HG03108 (cell line): Measurements from ENCODE around the gene ACP2.
A peak's percentile ranks its signal among the peaks of the same experiment; 100 is the strongest.

Experiments
- ATAC-seq: cut with Tn5 transposase; IDR thresholded peaks from one replicate; pipeline ENCODE4 v1.9.1; 2021; ENCODE audit warnings: moderate library complexity; ENCODE audit not compliant: unreplicated experiment

ACP2 gene

GRCh38 chr11:47269002-47269828 lies 20.6 kb upstream of the ACP2 start:
- peak; percentile 39 for ATAC-seq

GRCh38 chr11:47268448-47269001 lies 19.9 kb upstream of the ACP2 start:
- ATAC-seq, result no peak

DNA sequence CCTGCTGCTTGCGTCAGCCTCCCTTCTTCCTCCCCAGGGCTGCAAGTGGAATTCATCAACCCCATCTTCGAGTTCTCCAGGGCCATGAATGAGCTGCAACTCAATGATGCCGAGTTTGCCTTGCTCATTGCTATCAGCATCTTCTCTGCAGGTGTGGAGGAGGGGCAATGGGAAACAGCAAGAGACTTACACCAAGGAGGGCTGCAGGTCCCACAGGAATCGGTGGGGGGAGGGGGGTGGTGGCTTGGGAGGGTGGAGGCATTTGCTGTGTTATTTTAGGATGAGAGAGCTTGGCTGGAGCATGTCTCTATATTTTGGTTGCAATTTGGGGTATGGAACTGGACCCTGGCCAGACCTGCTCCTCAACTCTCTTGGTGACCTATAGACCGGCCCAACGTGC lies 19.3 kb upstream of the ACP2 start:
- no peak for ATAC-seq

- ATAC-seq, result no peak
Observed at GRCh38 chr11:47264521-47264920, 15.9 kb upstream of the ACP2 start.

DNA sequence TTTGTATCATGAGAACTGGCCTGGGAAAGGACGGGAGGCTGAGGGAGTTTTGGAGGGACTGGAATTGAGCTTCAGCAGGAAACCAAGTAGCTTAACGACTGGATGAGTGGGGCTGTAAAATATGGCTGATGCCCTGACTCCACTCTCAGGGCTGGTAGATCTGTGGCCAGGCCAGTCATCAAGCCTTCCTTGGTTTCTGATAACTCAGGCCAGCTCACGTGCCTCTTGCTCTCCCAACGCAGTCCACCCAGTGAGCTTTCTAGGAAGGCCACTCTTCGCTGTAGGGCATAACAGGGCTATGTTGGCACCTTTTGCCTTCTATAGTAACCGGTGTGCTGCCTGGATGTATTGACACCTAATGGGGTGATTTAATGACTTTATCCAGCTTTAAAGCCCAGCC lies 15.5 kb upstream of the ACP2 start:
- no peak for ATAC-seq

- ATAC-seq, result no peak
Observed at GRCh38 chr11:47261291-47261800, 12.7 kb upstream of the ACP2 start.

DNA sequence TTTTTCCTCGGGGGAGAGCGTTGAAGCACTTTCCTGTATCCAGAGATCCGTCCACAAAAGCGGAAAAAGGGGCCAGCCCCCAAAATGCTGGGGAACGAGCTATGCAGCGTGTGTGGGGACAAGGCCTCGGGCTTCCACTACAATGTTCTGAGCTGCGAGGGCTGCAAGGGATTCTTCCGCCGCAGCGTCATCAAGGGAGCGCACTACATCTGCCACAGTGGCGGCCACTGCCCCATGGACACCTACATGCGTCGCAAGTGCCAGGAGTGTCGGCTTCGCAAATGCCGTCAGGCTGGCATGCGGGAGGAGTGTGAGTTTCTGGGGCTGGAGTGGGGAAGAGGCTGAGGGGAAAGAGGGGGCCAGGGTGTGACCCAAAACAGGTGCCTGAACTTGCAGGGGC lies 11.8 kb upstream of the ACP2 start:
- ATAC-seq, result no peak

- ATAC-seq, result no peak
Observed at GRCh38 chr11:47259232-47259977, 10.8 kb upstream of the ACP2 start.

DNA sequence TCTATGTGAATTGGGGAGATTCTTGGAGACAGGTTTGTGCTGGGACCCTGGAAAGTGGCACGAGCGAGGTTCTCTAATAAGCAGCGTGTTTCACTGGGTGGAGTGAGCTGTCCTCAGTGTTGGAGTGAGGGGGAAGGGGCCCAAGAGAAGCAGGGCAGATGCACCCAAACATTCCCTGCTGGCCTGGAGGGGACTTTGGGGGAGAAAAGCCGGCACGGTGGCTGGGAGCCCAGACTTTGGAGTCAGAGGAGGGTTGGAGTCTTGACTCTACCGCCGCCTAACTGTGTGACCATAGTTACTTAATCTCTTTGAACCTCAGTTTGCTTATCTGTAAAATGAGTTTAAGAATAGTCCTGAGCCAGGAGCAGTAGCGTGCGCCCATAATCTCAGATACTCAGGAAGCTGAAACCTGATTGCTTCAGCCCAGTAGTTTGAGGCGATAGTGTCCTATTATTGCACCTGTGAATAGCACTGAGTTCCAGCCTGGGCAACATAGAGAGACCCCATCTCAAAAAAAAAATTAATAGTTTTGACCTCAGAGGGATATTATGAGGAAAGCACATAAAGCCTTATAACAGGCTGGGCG lies 9.8 kb upstream of the ACP2 start:
- no peak for ATAC-seq

DNA sequence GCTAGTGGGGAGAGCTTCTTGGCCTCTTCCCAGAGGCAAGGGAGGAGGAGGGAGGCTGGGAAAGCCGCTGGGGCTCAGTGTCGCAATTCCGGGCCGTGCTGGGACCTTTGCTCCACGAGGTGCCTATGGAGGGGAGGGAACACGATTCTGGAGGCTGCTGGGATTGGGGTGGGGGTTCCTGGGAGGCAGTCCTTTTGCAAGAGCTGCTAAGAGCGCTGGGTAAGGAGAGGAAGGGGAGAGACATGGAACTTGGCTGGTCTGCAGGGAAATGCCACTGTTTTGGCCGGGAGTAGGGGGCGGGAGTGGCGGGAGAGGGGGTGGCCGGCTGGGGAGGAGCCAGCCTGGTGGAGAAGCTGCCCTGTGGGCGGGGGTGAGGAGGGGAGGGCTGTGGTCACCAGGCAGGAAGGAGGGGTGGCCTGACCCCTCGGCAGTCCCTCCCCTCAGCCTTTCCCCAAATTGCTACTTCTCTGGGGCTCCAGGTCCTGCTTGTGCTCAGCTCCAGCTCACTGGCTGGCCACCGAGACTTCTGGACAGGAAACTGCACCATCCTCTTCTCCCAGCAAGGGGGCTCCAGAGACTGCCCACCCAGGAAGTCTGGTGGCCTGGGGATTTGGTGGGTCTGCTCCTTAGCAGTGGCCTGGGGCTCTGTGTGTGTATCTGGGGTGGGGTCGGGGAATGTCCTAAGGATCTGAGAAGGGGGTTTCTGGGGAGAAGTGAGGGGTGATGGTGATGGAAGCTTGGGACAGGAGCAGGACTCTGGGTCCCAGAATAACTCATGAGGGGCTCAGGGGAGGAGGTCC lies 9.1 kb upstream of the ACP2 start, which contains the start of gene NR1H3:
TSS of gene NR1H3 (plus strand) at position 480 of the 800 bp plus-strand sequence. CDS start 1,221 bp downstream, outside the sequence.
- ATAC-seq, result no peak

- no peak for ATAC-seq
Observed at GRCh38 chr11:47257177-47257516, 8.5 kb upstream of the ACP2 start.

DNA sequence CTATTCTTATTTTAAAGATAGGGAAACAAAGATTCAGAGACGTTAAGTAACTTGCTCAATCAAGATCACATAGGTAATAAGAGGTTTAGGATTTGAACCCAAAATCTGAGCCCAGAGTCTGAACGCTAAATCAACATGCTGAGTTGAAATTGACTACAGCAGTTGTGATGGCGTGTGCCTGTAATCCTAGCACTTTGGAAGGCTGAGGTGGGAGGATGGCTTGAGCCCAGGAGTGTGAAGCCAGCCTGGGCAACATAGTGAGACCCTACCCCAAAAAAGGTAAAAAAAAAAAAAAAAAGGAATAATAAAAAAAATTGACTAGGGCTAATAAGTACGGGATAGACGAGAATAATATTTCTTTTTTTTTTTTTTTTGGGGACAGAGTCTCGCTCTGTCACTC lies 7.8 kb upstream of the ACP2 start:
- ATAC-seq, result no peak

DNA sequence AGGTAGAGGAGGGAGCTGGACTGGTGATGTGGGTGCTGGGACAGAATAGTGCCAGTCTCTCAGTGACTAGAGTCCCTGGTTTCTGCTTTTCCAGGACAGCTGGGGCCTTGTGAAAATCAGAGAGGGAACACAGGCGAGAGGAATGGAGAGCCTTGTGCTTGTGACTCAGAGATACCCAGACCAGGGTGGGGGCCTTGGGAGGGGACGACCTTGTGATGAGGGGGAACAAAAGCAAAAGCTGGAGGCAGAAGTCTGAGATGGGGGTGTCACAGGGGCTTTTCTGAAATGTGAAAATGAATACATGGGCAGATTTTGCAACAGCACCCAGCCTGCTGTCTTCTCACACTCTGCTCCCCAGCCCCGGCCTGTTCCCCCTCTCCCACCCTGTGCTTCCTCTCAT lies 5.8 kb upstream of the ACP2 start:
- no peak for ATAC-seq

DNA sequence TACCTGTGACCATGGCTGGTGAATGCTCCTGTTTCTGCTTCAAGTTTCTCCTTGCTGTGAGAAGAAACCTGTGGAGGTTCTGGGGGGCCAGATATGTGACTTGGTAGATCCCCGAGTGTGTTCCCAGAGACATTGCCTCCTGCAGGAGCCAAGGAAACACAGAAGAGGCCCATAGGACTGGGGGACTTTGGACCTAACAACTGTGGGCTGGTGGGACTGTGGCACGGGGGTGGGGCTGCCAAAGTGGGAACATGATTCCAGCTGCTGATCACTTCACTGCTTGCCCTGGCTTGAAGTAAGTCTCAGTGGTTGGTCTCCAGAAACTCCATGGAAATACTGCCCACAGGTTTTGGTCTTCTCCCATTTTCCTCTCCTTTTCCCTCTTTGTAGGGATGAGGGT lies 5.0 kb upstream of the ACP2 start:
- ATAC-seq, result no peak

DNA sequence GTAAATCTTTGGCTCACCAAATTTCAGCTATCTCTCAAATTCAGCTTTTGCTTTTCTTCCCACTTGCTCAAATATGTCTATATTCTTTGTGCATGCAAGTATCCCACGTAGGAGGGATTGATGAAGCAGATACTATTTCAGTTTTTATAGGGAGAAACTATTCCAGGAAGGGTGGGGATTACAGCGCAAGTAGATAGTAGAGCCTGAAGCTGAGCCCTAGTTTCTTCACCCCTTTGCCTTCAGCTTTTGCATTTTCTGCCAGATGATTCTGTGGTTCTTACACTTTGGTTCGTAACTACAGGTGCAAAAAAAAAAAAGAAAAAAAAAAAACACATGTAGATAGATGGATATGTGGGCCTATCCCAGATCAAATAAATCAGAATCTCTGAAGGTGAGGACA lies 3.1 kb upstream of the ACP2 start:
- no peak for ATAC-seq

DNA sequence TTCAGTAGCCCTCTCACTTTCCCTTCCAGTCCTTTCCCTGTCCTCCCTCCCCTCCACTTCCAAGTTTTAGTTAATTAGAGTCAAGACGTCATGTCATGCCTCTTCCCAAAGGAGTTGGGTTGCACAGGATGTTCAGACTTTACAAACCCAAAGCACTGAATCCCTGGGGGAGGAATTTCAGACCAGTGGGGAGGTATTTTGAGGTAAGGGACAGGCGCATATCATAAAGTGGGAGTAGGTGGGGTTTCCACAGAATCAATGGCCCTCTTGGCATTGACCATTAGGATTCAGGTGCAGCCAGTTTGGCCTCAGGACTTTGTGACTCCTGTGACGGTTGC lies 733 bp upstream of the ACP2 start:
- ATAC-seq, result no peak

- peak; percentile 23 for ATAC-seq
Observed at GRCh38 chr11:47248304-47248663, 330 bp downstream of the ACP2 start.

GRCh38 chr11:47247502-47247901 lies 1.1 kb downstream of the ACP2 start:
- no peak for ATAC-seq

DNA sequence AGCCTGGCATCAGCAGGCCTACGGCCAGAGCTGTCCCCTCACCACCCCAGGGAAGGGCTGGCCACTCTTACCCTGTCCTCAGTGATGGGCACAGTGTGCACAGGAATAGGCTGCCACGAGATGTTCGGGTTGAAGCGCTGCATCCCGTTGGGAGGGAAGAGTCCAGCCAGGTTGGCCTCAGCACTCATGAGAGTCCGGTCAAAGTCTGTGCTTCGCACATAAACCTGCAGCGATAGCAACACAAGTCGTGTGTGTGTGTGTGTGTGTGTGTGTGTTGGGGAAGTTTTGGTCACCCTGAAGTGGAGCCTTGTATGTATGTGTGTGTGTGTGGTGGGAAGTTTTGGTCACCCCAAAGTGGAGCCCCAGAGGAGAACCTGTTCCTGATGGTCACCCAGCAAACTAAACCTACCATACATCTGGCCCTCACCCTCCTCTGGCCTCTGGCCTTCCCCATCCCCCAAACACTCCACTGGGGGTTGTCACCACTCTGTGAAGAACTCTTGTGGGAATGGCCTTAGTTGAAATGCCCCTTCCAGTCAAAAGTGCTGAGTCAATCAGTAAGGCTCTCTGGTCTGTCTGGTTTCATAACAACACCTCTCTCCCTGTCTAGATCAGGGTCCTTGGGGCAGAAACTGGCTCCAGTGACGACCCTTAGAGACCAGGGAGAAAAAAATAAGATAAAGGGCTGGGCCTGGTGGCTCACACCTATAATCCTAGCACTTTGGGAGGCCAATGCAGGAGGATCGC lies 2.8 kb downstream of the ACP2 start:
- ATAC-seq, result no peak
